OCI-LY7 (cell line): ENCODE results near the gene SIRT5.

ENCODE experiments used
- EZH2phosphoT487 ChIP-seq: fragments of 200-600 bp; sonication (generic); IDR thresholded peaks from 2 replicates; pipeline ENCODE4 v1.6.1; 2018; ENCODE audit warnings: low read depth, borderline replicate concordance, mild to moderate bottlenecking, mixed run types, antibody characterized with exemption, low read length, moderate library complexity, mixed read lengths
- TF ChIP-seq, protein P1 (sequence below): fragments of 200-600 bp; sonication (generic); conservative IDR thresholded peaks from 2 replicates; pipeline ENCODE4 v1.5.1; 2014; ENCODE audit warnings: mild to moderate bottlenecking, antibody characterized with exemption, low read length, moderate library complexity, mixed read lengths

DNA sequence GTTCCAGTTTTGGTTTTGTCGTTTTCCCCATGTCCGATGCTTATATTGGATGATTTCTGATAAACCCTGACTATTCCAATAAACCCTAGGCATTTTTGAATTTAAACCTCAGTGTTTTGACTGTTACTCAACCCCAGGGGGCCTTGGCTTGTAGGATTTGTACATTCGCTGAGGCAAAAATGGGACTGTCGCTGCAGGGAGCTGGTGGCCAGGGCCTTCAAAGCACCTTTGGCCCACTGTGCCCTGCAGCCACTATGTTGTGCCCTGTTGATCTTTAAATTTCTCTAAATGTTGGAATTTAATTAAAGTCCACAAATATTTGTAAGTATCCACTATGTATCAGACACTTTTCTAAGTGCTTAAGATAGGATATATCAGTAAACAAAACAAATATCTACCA lies 31.2 kb downstream of the SIRT5 start:
- TF ChIP-seq, protein P1, sequence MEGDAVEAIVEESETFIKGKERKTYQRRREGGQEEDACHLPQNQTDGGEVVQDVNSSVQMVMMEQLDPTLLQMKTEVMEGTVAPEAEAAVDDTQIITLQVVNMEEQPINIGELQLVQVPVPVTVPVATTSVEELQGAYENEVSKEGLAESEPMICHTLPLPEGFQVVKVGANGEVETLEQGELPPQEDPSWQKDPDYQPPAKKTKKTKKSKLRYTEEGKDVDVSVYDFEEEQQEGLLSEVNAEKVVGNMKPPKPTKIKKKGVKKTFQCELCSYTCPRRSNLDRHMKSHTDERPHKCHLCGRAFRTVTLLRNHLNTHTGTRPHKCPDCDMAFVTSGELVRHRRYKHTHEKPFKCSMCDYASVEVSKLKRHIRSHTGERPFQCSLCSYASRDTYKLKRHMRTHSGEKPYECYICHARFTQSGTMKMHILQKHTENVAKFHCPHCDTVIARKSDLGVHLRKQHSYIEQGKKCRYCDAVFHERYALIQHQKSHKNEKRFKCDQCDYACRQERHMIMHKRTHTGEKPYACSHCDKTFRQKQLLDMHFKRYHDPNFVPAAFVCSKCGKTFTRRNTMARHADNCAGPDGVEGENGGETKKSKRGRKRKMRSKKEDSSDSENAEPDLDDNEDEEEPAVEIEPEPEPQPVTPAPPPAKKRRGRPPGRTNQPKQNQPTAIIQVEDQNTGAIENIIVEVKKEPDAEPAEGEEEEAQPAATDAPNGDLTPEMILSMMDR: no peak
- no peak for TF ChIP-seq EZH2phosphoT487
